IMR-90 (cell line): Measurements from ENCODE around the gene MRTFA.

Experiments used
- BHLHE40 ChIP-seq: fragments of 150-350 bp; IDR thresholded peaks from 2 replicates; pipeline ENCODE4 v1.6.1; 2016; ENCODE audit warnings: mild to moderate bottlenecking, low read depth, low read length
- CEBPB ChIP-seq: IDR thresholded peaks from 2 replicates; pipeline ENCODE4 v1.6.1; 2012; ENCODE audit warnings: low read depth, low read length, improper control_type of control experiment
- CHD1 ChIP-seq: IDR thresholded peaks from 2 replicates; pipeline ENCODE4 v1.6.1; 2012; ENCODE audit warnings: low read depth, low read length, improper control_type of control experiment
- CTCF ChIP-seq: conservative IDR thresholded peaks from 2 replicates; pipeline ENCODE4 v1.5.1; 2012; ENCODE audit warnings: mild to moderate bottlenecking, low read depth, low read length, improper control_type of control experiment
- ELK1 ChIP-seq: fragments of 150-350 bp; IDR thresholded peaks from 2 replicates; pipeline ENCODE4 v1.6.1; 2016; ENCODE audit warnings: low read depth, mild to moderate bottlenecking, low read length, moderate library complexity, borderline replicate concordance
- FOS ChIP-seq: fragments of 150-350 bp; IDR thresholded peaks from 2 replicates; pipeline ENCODE4 v1.6.1; 2016; ENCODE audit warnings: low read depth, low read length
- MAZ ChIP-seq: IDR thresholded peaks from 2 replicates; pipeline ENCODE4 v1.6.1; 2012; ENCODE audit warnings: low read depth, mild to moderate bottlenecking, low read length, improper control_type of control experiment, moderate library complexity, borderline replicate concordance
- MXI1 ChIP-seq: IDR thresholded peaks from 2 replicates; pipeline ENCODE4 v1.6.1; 2012; ENCODE audit warnings: low read depth, mild to moderate bottlenecking, low read length, moderate library complexity, borderline replicate concordance
- POLR2A ChIP-seq: IDR thresholded peaks from 2 replicates; pipeline ENCODE4 v1.6.1; 2012; ENCODE audit warnings: mild to moderate bottlenecking, low read depth, low read length
- RAD21 ChIP-seq: IDR thresholded peaks from 2 replicates; pipeline ENCODE4 v1.6.1; 2012; ENCODE audit warnings: low read length, improper control_type of control experiment
- RCOR1 ChIP-seq: IDR thresholded peaks from 2 replicates; pipeline ENCODE4 v1.6.1; 2012; ENCODE audit warnings: mild to moderate bottlenecking, low read length, improper control_type of control experiment; ENCODE audit not compliant: insufficient replicate concordance
- RFX5 ChIP-seq: IDR thresholded peaks from 2 replicates; pipeline ENCODE4 v1.8.0; 2012; ENCODE audit warnings: low read depth, mild to moderate bottlenecking, low read length, moderate library complexity
- SMC3 ChIP-seq: fragments of 150-350 bp; IDR thresholded peaks from 2 replicates; pipeline ENCODE4 v1.6.1; 2016; ENCODE audit warnings: low read depth, mild to moderate bottlenecking, antibody characterized with exemption, low read length, moderate library complexity
- TF ChIP-seq, protein P1 (sequence below): fragments of 150-350 bp; IDR thresholded peaks from 2 replicates; pipeline ENCODE4 v1.6.1; 2017; ENCODE audit warnings: mild to moderate bottlenecking, antibody characterized with exemption, low read length, low read depth

- TF ChIP-seq CTCF = no peak
- TF ChIP-seq, protein P1, sequence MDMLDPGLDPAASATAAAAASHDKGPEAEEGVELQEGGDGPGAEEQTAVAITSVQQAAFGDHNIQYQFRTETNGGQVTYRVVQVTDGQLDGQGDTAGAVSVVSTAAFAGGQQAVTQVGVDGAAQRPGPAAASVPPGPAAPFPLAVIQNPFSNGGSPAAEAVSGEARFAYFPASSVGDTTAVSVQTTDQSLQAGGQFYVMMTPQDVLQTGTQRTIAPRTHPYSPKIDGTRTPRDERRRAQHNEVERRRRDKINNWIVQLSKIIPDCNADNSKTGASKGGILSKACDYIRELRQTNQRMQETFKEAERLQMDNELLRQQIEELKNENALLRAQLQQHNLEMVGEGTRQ = no peak
- TF ChIP-seq POLR2A = no peak
- no peak for TF ChIP-seq MAZ
- no peak for TF ChIP-seq RFX5
- TF ChIP-seq BHLHE40 = no peak
- TF ChIP-seq FOS = no peak
- TF ChIP-seq MXI1 = no peak
- TF ChIP-seq SMC3 = no peak
- TF ChIP-seq CEBPB = no peak
- no peak for TF ChIP-seq RAD21
- TF ChIP-seq CHD1 = no peak
- no peak for TF ChIP-seq ELK1
- no peak for TF ChIP-seq RCOR1
These were observed 275.4 kb downstream of the MRTFA start for GRCh38 chr22:40361100-40361499.
